HG03103 (cell line): ENCODE measurements around the gene KIF26B.

Source experiments
- ATAC-seq: cut with Tn5 transposase; IDR thresholded peaks from one replicate; pipeline ENCODE4 v1.9.1; 2021; ENCODE audit warnings: low read depth; ENCODE audit not compliant: unreplicated experiment

The KIF26B gene

DNA sequence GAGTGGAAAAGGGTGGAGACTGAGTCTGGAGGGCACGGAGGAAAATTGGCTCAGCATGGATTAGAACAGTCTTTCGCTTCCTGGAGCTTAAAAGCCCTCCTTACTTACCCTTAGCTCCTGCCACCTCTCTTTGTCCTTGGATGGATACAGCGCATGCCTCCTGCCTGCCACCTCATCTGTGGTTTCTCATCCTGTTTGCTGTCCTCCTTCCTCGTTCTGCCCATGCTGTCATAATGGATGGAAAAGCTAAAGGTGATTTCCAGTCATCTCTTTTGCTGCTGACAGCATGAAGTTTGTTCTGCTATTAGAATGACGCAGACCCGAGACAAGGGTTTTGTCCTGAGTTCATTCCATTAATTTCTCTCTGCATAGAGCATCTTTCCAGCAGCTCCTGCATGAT, 425.9 kb downstream of the KIF26B start:
- no peak for ATAC-seq

GRCh38 chr1:245582026-245582425, 427.2 kb downstream of the KIF26B start:
- no peak for ATAC-seq

GRCh38 chr1:245583081-245583480, 428.3 kb downstream of the KIF26B start:
- ATAC-seq: no peak

DNA sequence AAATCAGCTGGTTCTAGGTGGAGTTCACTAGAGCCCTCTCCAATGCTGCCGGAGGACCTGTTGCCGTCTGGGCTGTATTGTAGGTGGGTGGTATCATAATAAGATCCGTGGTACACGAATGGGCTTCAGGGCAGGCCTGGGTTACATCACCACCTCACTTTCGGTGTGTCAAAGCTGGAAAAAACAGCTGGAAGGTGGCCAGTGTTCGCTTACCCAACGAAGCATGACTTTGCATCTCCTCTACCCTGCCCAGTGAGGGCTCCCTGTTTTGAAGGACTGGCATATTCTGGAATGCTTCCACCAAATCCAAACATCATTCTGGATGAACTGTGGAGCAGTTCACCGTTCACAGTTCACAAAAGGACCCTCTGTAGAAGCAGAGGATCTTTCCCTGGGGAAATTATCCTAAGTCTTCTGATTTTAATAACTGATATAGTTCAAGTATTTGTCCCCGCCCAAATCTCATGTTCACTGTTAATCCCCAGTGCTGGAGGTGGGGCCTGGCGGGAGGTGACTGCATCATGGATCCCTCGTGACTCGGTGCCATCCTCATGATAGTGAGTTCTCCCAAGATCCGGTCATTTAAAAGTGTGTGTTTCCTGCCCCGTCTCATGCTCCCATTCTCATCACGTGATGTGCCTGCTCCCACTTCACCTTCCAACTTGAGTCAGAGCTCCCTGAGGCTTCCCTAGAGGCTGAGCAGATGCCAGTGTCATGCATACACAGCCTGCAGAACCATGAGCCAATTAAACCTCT, 429.0 kb downstream of the KIF26B start:
- ATAC-seq: no peak

DNA sequence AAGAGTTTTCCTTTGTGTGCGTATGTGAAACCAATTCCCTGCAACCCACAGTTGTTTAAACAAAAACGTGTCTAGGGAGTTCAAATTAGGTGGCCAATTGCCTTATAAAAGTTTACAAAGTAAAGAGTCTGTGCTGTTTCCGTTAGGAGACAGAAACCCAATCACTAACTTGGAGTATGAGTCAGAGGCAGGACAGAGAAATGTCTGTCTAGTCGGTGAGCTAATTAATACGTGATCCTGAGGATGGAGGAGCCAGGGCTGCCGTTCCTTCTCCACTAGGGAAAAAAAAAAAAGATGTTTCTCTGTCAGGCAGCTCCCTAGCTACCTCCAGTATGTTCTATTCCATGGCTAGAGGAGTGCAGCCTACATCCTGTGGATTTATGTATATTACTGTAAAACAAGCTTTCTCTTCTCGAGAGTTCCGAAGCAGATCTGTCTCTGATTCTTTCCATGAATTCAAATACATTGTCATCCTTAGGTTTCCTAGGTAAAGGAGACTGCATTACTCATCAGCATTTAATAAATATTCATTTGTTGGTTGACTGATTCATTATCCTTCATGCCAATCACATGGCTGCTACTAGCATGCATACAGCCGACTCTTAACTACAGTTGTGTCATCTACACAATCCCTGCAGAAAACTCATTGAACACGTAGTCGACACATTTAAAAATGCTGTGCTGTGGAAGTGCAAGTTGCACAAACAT, 430.6 kb downstream of the KIF26B start:
- ATAC-seq: no peak

GRCh38 chr1:245587435-245588115, 432.8 kb downstream of the KIF26B start:
- ATAC-seq: no peak

- no peak for ATAC-seq
Observed at GRCh38 chr1:245588116-245588639, 433.4 kb downstream of the KIF26B start.

DNA sequence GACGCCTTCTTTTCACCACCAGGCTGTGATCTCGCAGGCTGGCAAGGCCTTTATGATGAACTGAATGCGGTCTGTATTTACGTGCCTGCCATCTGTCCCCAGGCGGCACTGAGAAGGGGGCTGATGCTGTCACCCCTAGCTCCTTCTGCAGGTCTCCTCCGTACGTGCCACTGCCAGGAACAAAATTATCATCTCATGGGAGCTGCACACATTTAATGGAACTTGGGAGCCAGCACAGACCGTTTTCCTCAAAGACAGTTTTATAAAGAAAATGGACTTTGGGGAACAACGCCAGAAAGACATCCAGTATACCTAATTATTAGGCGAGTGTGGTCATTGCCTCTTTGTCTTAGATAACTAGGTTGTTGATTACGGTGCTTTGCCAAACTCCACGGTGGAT, 434.5 kb downstream of the KIF26B start:
- ATAC-seq: no peak

GRCh38 chr1:245589906-245590305, 435.1 kb downstream of the KIF26B start:
- ATAC-seq: no peak

DNA sequence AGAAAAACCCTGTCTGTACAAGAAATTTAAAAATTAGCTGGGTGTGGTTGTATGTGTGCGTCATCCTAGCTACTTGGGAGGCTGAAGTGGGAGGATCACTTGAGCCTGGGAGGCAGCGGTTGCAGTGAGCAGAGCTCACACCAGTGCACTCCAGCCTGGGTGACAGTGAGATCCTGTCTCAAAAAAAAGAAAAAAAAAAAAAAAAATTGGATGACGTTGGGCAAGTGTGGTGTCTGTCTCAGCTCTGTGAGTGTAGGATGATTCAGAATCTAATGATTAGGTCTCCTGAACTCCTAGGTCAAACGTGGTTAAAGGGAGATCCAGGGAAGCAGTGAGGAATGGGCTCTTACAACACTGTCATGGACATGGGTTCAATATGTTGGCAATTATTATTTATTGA, 435.9 kb downstream of the KIF26B start:
- no peak for ATAC-seq

- ATAC-seq: no peak
Observed at GRCh38 chr1:245591346-245592188, 436.8 kb downstream of the KIF26B start.

DNA sequence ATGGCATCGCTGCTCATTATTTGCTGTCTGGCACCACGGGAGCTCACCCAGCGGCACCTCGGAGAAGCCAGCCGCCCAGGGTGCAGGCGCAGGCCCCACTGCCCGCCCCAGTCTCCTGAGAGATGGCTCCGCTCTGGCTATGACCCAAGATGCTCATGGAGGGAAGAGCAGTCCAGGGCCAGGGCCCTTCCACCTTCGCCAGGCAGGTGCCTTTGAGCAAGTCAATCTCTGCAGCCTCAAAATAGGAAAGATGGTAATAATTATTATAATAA, 437.3 kb downstream of the KIF26B start:
- ATAC-seq: no peak

- no peak for ATAC-seq
Observed at GRCh38 chr1:245598524-245599305, 443.9 kb downstream of the KIF26B start.

GRCh38 chr1:245599371-245600174, 444.8 kb downstream of the KIF26B start:
- no peak for ATAC-seq

GRCh38 chr1:245600658-245601057, 445.9 kb downstream of the KIF26B start:
- no peak for ATAC-seq

- no peak for ATAC-seq
Observed at GRCh38 chr1:245603311-245603865, 448.6 kb downstream of the KIF26B start.

DNA sequence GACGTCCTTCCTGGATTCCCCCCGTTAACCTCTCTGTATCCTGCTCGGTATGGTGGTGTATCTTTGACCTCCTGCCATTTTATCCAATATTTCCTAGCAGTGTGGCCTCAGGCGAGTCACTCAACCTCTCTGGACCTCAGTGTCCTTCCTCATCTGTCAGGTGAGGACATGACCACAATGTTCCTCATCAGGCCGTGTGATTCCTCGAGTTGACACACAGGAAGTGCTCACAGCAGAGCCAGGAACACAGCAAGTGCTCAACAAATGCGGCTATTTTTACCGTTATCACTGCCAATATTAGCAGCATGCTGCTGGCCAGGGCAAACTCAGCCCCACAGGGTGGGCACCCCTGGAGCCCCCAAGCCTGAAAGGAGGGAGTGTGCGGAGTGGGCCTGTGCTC, 450.2 kb downstream of the KIF26B start:
- no peak for ATAC-seq

- ATAC-seq: no peak
Observed at GRCh38 chr1:245605480-245606156, 450.8 kb downstream of the KIF26B start.
